Measurements from ENCODE around the gene IL3RA.
A peak's percentile ranks its signal among the peaks of the same experiment; 100 is the strongest.

The IL3RA gene

GRCh38 chrX:1385253-1386223, 49.0 kb downstream of the IL3RA start:
- no peak for DNase-seq

GRCh38 chrX:1386338-1387127, 49.9 kb downstream of the IL3RA start:
- no peak for DNase-seq

GRCh38 chrX:1387141-1387776, 50.7 kb downstream of the IL3RA start:
- no peak for DNase-seq

- DNase-seq = no peak
These were observed 52.1 kb downstream of the IL3RA start for GRCh38 chrX:1388651-1389050.

- no peak for DNase-seq
These were observed 52.8 kb downstream of the IL3RA start for GRCh38 chrX:1389181-1389992.

- DNase-seq = no peak
These were observed 53.4 kb downstream of the IL3RA start for GRCh38 chrX:1389993-1390285.

GRCh38 chrX:1390621-1391369, 54.2 kb downstream of the IL3RA start:
- no peak for DNase-seq

GRCh38 chrX:1391370-1391706, 54.8 kb downstream of the IL3RA start:
- DNase-seq = peak; percentile 97

GRCh38 chrX:1391707-1392375, 55.3 kb downstream of the IL3RA start, which contains the start of gene SLC25A6:
Gene SLC25A6 (minus strand): TSS chrX:1392113. CDS start chrX:1392009, 104 bp downstream.
- peak; percentile 100 for DNase-seq

GRCh38 chrX:1392376-1393068, 55.9 kb downstream of the IL3RA start:
- DNase-seq = peak; percentile 90

GRCh38 chrX:1393871-1394615, 57.5 kb downstream of the IL3RA start:
- DNase-seq = no peak

- DNase-seq = no peak
These were observed 58.3 kb downstream of the IL3RA start for GRCh38 chrX:1394731-1395501.

GRCh38 chrX:1395646-1396216, 59.1 kb downstream of the IL3RA start:
- no peak for DNase-seq

- DNase-seq = no peak
These were observed 60.4 kb downstream of the IL3RA start for GRCh38 chrX:1397001-1397400.

GRCh38 chrX:1397441-1398270, 61.1 kb downstream of the IL3RA start:
- no peak for DNase-seq

- no peak for DNase-seq
These were observed 62.1 kb downstream of the IL3RA start for GRCh38 chrX:1398431-1399340.

GRCh38 chrX:1400049-1400448, 63.5 kb downstream of the IL3RA start:
- no peak for DNase-seq
